ENCODE measurements around the gene CRYBG1. TPM values are rescaled to one million over a fixed set of nuclear protein-coding genes. Genes with fewer than 3 reads are reported as not detected.

CRYBG1 gene
- total and polyA plus RNA-seq, 2 donors (not counting 1 experiment from before 2014, with no cell fraction given), result 9.6 to 47.0 TPM

DNA sequence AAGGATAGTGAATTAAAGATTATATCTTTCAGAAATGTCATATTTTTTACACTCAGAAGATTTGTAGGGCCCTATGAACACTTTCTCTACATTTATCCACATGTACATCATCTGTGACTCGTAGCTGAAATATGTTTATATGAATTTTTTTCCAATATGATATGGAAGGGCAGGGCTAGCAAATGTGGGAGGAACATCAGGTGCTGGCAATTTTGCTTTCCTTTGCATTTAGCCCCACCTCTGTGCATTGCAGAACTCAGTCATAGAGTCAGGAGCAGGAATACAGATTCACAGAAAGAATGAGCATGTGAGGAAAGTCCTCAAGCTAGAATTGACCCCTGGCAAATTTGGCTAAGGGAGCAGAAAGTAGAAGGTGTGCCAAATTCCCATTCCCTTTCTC, 129.9 kb downstream of the CRYBG1 start:
- no peak overlapping the region for H3K27ac Mint-ChIP-seq

DNA sequence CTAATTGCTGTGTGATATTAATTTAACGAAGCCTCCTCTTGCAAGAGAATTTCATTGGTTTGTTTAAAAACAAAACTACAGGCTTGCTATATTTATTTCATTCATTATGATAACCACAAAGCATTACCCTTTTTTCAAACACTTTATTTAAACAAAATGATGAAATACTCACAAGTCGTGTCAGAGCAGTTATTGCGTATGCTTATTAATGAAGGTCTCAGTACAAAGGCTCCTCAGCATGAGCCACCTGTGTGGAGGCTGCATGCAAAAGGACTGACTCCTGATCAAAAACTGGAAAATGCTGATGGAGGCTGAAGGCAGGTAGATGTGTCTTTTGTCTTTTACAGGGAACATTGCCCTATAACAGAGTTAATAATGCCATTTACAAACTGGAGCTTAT, 130.5 kb downstream of the CRYBG1 start:
- no peak overlapping the region for H3K27ac Mint-ChIP-seq
- H3K27me3 Mint-ChIP-seq, result no peaks in the 10 kb centered on the region
- no peak overlapping the region for H3K4me3 ChIP-seq (ENCODE audit: control extremely low read depth in 1 of 5, extremely low read depth in 1 of 5, insufficient read depth in 1 of 5, low read depth in 2 of 5, low read length in 4 of 5)
- peaks cover 12% of the 10 kb centered on the region for H3K4me1 Mint-ChIP-seq
- 93% methylated on average over 2 of the region's 3 CpGs for WGBS (ENCODE audit: insufficient coverage)
- H3K4me3 Mint-ChIP-seq, result no peak overlapping the region
- H3K4me1 ChIP-seq (ENCODE audit: control insufficient read depth in 2 of 2, insufficient read depth in 2 of 2, low read length in 2 of 2), result peaks cover 4 to 8% of the 10 kb centered on the region in 2 donors
- no peaks in the 10 kb centered on the region for H3K27me3 ChIP-seq (replicated peaks in 1 of 4; ENCODE audit: control extremely low read depth in 1 of 4, control insufficient read depth in 3 of 4, insufficient read depth in 4 of 4, low read length in 3 of 4)
- ChIA-PET CTCF (no interaction called here), POLR2A (no interaction called here)
- TF ChIP-seq, protein P1, sequence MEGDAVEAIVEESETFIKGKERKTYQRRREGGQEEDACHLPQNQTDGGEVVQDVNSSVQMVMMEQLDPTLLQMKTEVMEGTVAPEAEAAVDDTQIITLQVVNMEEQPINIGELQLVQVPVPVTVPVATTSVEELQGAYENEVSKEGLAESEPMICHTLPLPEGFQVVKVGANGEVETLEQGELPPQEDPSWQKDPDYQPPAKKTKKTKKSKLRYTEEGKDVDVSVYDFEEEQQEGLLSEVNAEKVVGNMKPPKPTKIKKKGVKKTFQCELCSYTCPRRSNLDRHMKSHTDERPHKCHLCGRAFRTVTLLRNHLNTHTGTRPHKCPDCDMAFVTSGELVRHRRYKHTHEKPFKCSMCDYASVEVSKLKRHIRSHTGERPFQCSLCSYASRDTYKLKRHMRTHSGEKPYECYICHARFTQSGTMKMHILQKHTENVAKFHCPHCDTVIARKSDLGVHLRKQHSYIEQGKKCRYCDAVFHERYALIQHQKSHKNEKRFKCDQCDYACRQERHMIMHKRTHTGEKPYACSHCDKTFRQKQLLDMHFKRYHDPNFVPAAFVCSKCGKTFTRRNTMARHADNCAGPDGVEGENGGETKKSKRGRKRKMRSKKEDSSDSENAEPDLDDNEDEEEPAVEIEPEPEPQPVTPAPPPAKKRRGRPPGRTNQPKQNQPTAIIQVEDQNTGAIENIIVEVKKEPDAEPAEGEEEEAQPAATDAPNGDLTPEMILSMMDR (IDR thresholded peaks at IDR 0.05), result no peak
- no peak for TF ChIP-seq EZH2 (IDR thresholded peaks at IDR 0.05; ENCODE audit: borderline replicate concordance, insufficient read depth, low read depth, low read length, poor library complexity, severe bottlenecking)
- no peaks in the 10 kb centered on the region for H3K9me3 ChIP-seq (ENCODE audit: control extremely low read depth in 1 of 3, control insufficient read depth in 2 of 3, insufficient read depth in 1 of 3, low read length in 2 of 3)
- no peaks in the 10 kb centered on the region for H3K79me2 ChIP-seq (ENCODE audit: control insufficient read depth, insufficient read depth, low read length)
- H3K9me3 Mint-ChIP-seq (ENCODE audit: insufficient read depth), result no peaks in the 10 kb centered on the region
- no peak overlapping the region for H2AFZ ChIP-seq (ENCODE audit: insufficient read depth, low read depth, low read length, poor library complexity, severe bottlenecking)
- DNase-seq (no peak), ATAC-seq (ENCODE audit: low read depth) (no peak)
- no peaks in the 10 kb centered on the region for H3K36me3 ChIP-seq (replicated peaks in 1 of 2; ENCODE audit: control extremely low read depth in 1 of 2, control insufficient read depth in 1 of 2, extremely low read depth in 1 of 2, insufficient read depth in 2 of 2, low read length in 1 of 2)
- no peaks in the 10 kb centered on the region for H4K20me1 ChIP-seq (ENCODE audit: control insufficient read depth, insufficient read depth, low read length, poor library complexity, severe bottlenecking)
- no peak overlapping the region for H3K4me2 ChIP-seq (replicated peaks; ENCODE audit: low read depth, low read length, poor library complexity, severe bottlenecking)
- no peak overlapping the region for H3K27ac ChIP-seq (ENCODE audit: low read length in 2 of 2)
- intact Hi-C loops (cut with micrococcal nuclease), result no loop called here
- no peak overlapping the region for H3K9ac ChIP-seq (ENCODE audit: low read length)

More for the DNA sequence above, 129.9 kb downstream of the CRYBG1 start:
- Histone ChIP-seq H3K79me2 (ENCODE audit: control insufficient read depth, insufficient read depth, low read length) (no peaks in the 10 kb centered on the region), H3K4me3 (ENCODE audit: control extremely low read depth in 1 of 5, extremely low read depth in 1 of 5, insufficient read depth in 1 of 5, low read depth in 2 of 5, low read length in 4 of 5) (no peak overlapping the region), H4K20me1 (ENCODE audit: control insufficient read depth, insufficient read depth, low read length, poor library complexity, severe bottlenecking) (no peaks in the 10 kb centered on the region), H3K4me2 (replicated peaks; ENCODE audit: low read depth, low read length, poor library complexity, severe bottlenecking) (no peak overlapping the region), H2AFZ (ENCODE audit: insufficient read depth, low read depth, low read length, poor library complexity, severe bottlenecking) (no peak overlapping the region), H3K9me3 (ENCODE audit: control extremely low read depth in 1 of 3, control insufficient read depth in 2 of 3, insufficient read depth in 1 of 3, low read length in 2 of 3) (no peaks in the 10 kb centered on the region), H3K9ac (ENCODE audit: low read length) (no peak overlapping the region), H3K27ac (ENCODE audit: low read length in 2 of 2) (no peak overlapping the region), H3K27me3 (replicated peaks in 1 of 4; ENCODE audit: control extremely low read depth in 1 of 4, control insufficient read depth in 3 of 4, insufficient read depth in 4 of 4, low read length in 3 of 4) (no peaks in the 10 kb centered on the region), H3K4me1 (ENCODE audit: control insufficient read depth in 2 of 2, insufficient read depth in 2 of 2, low read length in 2 of 2) (peaks cover 4 to 11% of the 10 kb centered on the region in 2 donors), H3K36me3 (replicated peaks in 1 of 2; ENCODE audit: control extremely low read depth in 1 of 2, control insufficient read depth in 1 of 2, extremely low read depth in 1 of 2, insufficient read depth in 2 of 2, low read length in 1 of 2) (no peaks in the 10 kb centered on the region)
- POLR2A ChIA-PET, result no interaction called here
- CTCF ChIA-PET, result no interaction called here
- no CpG with 5 or more reads among the region's 1 CpG for WGBS (ENCODE audit: insufficient coverage)
- intact Hi-C loops (cut with micrococcal nuclease), result no loop called here
- H3K4me1 Mint-ChIP-seq, result peaks cover 15% of the 10 kb centered on the region
- ATAC-seq (ENCODE audit: low read depth) (no peak), DNase-seq (no peak)
- no peak overlapping the region for H3K4me3 Mint-ChIP-seq
- no peak for TF ChIP-seq EZH2 (IDR thresholded peaks at IDR 0.05; ENCODE audit: borderline replicate concordance, insufficient read depth, low read depth, low read length, poor library complexity, severe bottlenecking)
- TF ChIP-seq, protein P1 (IDR thresholded peaks at IDR 0.05), result no peak
- H3K9me3 Mint-ChIP-seq (ENCODE audit: insufficient read depth), result no peaks in the 10 kb centered on the region
- no peaks in the 10 kb centered on the region for H3K27me3 Mint-ChIP-seq

Measured in B cell (primary cell).